NCI-H748 (cell line): ENCODE results near the gene LIN54.
"Not testable (repeated sequence)": the region's sequence is repeated elsewhere in the genome, so short reads cannot be mapped to it uniquely, and the experiment has no call there.

ENCODE experiments used
- DNase-seq: peaks from one replicate; lab custom pipeline; 2025; ENCODE audit not compliant: unreplicated experiment; lab: John Stamatoyannopoulos, UW

Gene LIN54

DNA sequence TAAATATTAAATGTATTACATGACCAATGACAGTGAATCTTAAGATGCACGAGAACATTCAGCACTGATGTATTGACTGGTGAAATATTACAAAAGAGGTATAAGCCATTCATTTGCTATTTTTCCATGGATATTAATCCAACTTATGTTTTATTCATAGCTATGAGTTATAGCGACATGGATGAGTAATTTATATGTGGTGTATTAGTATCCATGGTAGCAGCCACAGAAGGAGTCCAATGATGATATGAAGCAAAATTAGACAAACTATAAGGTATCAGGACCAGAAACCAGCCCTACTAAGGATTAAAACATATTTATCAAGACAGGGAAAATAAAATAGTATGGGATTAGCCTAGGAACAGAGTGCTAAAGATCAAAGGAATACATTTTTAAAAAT is 59.4 kb downstream of the LIN54 start:
- no peak for DNase-seq

DNA sequence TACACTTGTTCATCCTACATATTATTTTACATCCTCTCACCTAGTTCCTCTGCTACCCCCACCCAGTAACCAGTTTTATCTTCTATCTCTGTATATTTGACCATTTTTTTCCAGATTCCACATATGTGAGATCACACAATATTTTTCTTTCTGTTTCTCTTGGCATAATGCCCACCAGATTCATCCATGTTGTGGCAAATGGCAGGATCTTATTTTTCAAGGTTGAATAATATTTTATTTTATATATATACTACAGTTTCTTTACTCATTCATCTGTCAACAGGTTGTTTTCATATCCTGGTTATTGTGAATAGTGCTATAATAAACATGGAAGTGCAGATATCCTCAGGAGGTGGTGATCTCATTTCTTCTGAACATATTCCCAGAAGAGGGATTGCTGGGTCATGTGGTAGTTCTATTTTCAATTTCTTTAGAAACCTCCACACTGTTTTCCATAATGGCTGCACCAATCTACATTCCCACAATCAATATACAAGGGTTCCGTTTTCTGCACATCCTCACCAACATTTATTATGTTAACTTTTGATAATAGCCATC is 61.9 kb downstream of the LIN54 start:
- no peak for DNase-seq

DNA sequence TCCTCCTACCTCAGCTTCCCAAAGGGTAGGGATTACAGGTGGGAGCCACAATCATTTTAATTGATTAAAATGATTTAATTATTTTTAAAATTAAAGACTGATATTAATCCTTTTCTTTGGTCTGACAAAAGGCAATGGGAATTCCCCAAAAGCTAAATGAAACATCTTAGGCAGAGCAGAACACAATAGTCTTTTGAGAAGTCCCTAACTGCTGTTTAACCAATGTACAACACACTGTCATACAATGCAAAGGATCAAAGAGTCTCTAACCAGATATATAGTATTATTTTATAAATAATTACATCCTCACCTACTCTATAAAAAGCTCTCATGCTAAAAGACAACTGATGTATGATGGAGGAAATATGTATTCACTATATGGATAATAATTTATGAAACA is 63.1 kb downstream of the LIN54 start:
- no peak for DNase-seq

- no peak for DNase-seq
Observed at GRCh38 chr4:82939414-82939813, 71.2 kb downstream of the LIN54 start.

DNA sequence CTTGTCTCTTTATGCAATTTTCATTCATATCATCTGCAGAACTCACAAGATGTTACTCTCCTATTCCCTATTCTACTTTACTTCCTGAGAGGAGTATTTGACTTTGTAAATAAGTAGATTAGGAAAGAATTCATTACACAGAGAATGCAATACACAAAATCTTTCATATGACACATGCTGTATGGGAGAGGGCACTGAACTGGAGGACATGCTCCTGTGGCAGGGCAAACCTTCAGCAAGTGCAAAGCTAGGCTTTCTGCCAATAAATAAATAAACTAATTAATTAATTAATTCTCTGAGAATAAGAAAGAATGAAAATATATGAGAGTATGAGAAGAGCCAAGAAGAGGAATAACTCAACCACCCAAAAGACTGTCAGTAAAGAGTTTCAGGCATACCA is 76.2 kb downstream of the LIN54 start:
- no peak for DNase-seq

DNA sequence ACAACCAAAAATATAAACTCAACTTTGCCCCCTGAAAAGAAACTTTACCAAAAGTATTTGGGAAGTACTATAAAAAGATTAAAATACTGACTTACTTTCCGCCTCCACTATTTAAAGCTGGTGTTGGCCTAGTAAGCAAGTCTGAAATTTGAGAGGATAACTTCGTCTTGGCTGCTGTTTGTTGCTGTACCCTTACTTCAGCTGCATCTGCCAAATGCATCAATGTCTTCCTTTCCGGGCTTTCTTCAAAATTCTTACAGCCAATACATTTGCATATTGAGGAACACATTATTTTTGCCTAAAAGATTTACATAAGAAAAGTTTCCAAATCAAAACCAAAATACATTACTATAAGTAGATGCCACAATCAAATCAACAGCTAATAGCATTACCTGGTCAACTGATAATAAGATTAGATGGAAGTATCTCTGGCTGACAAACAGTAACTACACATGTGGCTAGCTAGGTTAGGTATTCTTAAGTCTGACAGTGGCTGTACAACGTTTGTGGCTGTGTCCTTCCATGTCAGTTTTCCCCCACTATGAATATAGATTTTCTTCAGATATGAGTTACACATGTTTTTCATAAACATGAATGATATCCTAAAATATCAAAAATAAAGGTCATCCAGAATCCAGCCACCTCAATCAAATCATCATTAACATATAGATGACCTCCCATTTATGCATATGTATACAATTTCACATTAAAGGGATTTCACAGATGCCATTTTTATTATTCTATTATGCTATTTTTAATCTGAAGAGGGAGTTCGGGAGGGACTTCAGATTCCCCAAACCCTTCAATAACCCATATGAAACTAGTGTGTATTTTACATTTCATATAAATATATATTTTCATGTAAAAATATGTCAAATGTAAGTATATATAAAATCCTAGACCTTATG is 79.5 kb downstream of the LIN54 start:
- DNase-seq = no peak

DNA sequence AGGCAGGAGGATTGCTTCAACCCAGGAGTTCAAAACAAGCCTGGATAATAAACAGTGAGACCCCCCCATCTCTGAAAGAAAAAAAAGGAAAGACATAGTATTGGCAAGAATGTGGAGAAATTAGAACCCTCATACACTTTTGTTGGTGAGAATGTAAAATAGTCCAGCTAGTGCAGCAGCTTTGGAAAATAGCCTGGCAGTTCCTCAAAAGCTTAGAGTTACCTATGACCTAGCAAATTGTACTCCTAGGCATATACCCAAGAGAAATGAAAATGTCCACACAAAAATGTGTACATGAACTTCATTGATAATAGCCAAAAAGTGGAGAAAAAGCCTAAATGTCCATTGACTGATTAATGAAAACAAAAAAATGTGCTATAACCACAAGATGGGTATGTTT is 88.8 kb downstream of the LIN54 start:
- no peak for DNase-seq

- DNase-seq = no peak
Observed at GRCh38 chr4:82919386-82919785, 91.2 kb downstream of the LIN54 start.

- no peak for DNase-seq
Observed at GRCh38 chr4:82918091-82918490, 92.5 kb downstream of the LIN54 start.

GRCh38 chr4:82913968-82914367 is 96.7 kb downstream of the LIN54 start:
- DNase-seq = not testable (repeated sequence)

DNA sequence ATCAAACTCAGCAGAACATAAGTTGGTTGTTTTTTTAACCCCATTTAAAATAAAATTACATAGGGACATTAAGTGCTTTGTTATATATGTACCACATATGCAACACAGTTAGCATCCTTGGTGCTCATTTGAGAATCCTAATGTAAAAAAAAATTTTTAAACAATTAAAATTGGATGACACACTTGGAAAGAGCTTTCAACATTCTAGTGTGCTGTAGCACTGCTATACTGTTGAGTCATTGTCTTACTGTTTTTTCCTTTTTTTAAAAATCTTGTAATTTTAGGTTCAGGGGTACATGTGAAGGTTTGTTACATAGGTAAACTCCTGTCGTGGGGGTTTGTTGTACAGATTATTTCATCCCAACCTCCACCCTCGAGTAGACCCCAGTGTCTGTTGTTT is 97.3 kb downstream of the LIN54 start:
- DNase-seq = no peak

DNA sequence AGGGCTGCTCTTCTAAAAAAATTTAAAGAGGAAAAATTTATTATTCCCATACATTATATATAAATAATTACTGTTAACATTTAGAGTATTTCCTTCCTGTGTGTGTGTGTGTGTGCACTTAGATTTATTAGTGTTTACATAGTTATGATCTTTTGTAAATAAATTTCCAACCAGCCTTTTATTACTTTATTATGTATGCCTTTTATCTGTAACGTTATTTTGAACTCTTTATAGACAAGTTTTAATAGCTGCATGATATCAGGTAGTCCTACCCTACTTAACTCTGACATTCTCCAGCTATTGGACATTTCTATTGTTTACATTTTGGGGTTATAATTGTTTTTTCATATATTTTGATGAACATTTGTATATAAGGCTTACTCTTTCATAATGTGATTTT is 101.3 kb downstream of the LIN54 start:
- DNase-seq = no peak

DNA sequence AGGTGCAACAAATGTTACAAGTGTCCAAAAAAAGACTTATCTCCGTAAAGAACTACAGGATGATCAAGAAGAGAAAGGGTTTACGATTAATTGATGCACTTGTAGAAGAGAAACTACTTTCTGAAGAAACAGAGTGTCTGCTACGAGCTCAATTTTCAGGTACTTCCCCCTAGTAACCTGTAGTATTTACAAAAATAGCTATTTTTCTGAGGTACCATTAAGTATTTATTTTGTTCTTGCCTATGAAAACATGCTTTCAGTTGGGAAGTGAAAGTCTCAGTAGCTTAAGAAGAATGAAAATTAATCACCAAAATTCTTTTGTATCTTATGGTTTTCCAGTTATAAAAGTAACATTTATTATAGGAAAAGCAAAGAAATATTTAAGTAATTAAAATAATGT is 104.2 kb downstream of the LIN54 start:
- no peak for DNase-seq

DNA sequence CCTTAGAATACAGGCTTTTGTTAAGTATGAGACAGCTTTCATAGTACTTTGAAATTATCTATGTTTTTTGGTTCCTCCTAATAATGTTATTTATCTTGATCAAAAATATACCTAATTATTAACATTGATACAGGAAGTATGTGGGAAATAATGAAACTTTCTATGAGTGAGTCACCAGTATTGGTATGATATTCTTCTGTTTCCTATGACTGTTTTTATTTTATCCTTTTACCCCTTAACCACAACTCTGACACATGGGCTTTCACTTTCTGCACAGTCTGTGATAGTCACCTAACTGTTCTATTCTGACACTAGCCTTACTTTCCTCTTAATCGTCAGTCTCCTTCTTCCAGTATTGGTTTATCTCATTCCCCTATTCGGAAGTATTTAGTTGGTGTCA is 105.4 kb downstream of the LIN54 start:
- DNase-seq = no peak

- DNase-seq = no peak
Observed at GRCh38 chr4:82903737-82904136, 106.9 kb downstream of the LIN54 start.

DNA sequence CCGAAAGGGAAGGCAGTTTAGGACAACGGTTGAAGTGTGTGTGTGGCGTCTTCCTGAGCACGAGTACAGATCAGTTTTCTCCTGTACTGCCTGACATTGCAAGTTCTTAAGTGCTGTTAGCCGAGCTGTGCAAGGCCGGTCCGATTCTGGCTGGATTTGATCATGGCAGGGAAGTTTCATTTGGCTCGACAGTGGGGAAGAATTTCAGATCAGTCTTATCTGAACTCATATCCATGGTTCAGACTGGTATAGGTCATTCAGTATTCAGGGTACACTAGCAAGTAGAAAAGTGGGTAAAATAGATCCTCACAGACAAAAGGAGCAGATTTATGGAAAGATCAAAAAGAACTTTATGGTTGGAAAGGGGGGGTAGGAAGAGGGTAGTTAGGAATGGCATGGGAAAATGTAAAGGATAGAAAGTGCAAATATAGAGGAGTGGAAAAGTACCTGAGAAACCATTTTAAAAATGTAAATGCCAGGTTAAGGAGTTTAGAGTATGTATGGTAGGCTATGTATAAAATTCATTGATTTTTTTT is 109.4 kb downstream of the LIN54 start:
- no peak for DNase-seq

GRCh38 chr4:82900411-82901182 is 110.0 kb downstream of the LIN54 start, which contains the start of gene THAP9:
Gene THAP9, plus strand, starts transcription at chr4:82900735. Its CDS starts 68 bp downstream, at chr4:82900803.
- DNase-seq = peak; percentile 98

GRCh38 chr4:82900066-82900410 is 110.6 kb downstream of the LIN54 start:
- peak; percentile 73 for DNase-seq

GRCh38 chr4:82899374-82900065 is 111.1 kb downstream of the LIN54 start:
- peak; percentile 0 for DNase-seq

DNA sequence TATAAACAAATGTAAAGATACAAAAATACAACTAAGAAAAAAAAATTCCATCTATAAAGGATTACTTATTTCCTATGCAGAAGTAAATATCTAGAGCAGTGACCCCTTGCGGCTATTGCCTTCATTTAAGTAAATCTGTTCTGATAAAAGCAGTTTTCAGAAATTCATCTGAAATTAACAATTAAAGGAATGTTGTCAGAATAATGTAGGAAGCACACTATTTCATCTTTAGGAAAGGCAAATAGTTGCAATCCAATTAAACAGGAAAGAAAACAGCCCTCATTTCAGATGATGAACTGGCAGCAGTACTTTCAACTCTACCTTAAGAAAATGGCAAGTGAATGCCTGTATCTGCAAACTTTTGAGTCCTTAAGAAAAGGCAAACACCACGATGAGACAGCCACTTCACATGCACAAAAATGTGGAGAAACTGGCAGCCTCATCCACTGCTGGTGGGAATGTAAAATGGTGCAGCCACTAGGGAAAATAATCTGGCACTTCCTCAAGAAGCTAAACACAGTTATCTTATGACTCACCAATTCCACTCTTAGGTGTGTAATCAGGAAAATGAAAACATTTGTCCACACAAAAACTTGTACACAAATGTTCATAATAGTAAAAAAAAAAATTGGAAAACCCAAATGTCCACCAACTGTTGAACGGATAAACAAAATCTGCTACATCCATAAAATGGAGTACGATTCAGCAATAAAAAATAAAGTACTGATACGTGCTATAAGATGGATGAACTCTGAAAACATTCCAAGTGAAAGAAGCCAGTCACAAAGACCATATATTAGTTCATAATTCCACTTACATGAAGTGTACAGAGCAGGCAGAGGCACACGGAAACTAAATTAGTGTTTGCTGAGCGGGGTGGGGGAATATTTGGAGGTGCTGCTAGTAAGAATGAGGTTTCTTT is 112.0 kb downstream of the LIN54 start:
- DNase-seq = peak; percentile 4
